Left lobe of liver (tissue), 2 donors: Measurements from ENCODE around the gene PIGC. TPM values are rescaled to one million over a fixed set of nuclear protein-coding genes. Genes with fewer than 3 reads are reported as not detected.

Experiments
- ATAC-seq: fragments of 200-7000 bp; cut with Tn5 transposase; one replicate; pipeline ENCODE4 v1.9.1; 2020; ENCODE audit warnings: mild to moderate bottlenecking, moderate library complexity
- DNase-seq: peaks from one replicate; pipeline ENCODE4 v3.0.0-alpha.2; 2020; ENCODE audit warnings: low spot score
- total RNA-seq: library from RNA; stranded (reverse); gene quantifications from one replicate; pipeline ENCODE4 v1.2.1, GENCODE V29; 2021
- donor health status: DM: no; HTN: no; CAD: no; lungs with moderate emphysema.
- donor health status: DM: no; HTN: yes; CAD: no.

The PIGC gene
- total RNA-seq: 7.6 TPM

GRCh38 chr1:172443666-172444453, at the start of gene PIGC:
Gene PIGC (minus strand): TSS chr1:172444069. CDS start chr1:172442622, 1,447 bp downstream.
- DNase-seq: peak; percentile 89
- peak; percentile 100 for ATAC-seq

- DNase-seq (no peak), ATAC-seq (no peak)
Observed at GRCh38 chr1:172492421-172492820, 48.6 kb upstream of the PIGC start.

- ATAC-seq: no peak
Observed at GRCh38 chr1:172489847-172490246, 46.0 kb upstream of the PIGC start.

GRCh38 chr1:172488393-172488792, 44.5 kb upstream of the PIGC start:
- DNase-seq: no peak
- no peak for ATAC-seq

More at GRCh38 chr1:172489847-172490246, 46.0 kb upstream of the PIGC start:
- DNase-seq: no peak

- ATAC-seq (no peak), DNase-seq (no peak)
Observed at GRCh38 chr1:172487550-172487949, 43.7 kb upstream of the PIGC start.

- DNase-seq: no peak
- ATAC-seq: no peak
Observed at GRCh38 chr1:172486805-172487454, 43.1 kb upstream of the PIGC start.

GRCh38 chr1:172485626-172486025, 41.8 kb upstream of the PIGC start:
- no peak for DNase-seq
- ATAC-seq: no peak

GRCh38 chr1:172484252-172484651, 40.4 kb upstream of the PIGC start:
- DNase-seq (no peak), ATAC-seq (no peak)

GRCh38 chr1:172483448-172483847, 39.6 kb upstream of the PIGC start:
- DNase-seq (no peak), ATAC-seq (no peak)

GRCh38 chr1:172482044-172482443, 38.2 kb upstream of the PIGC start:
- ATAC-seq (no peak), DNase-seq (no peak)

- ATAC-seq: no peak
Observed at GRCh38 chr1:172480431-172480830, 36.6 kb upstream of the PIGC start.

GRCh38 chr1:172478485-172478884, 34.6 kb upstream of the PIGC start:
- ATAC-seq (no peak), DNase-seq (no peak)

More at GRCh38 chr1:172480431-172480830, 36.6 kb upstream of the PIGC start:
- no peak for DNase-seq

- ATAC-seq (no peak), DNase-seq (no peak)
Observed at GRCh38 chr1:172477741-172478140, 33.9 kb upstream of the PIGC start.

GRCh38 chr1:172477216-172477615, 33.3 kb upstream of the PIGC start:
- no peak for ATAC-seq
- DNase-seq: no peak

- DNase-seq: no peak
- ATAC-seq: no peak
Observed at GRCh38 chr1:172476218-172476811, 32.4 kb upstream of the PIGC start.

- ATAC-seq: no peak
Observed at GRCh38 chr1:172473842-172474241, 30.0 kb upstream of the PIGC start.

GRCh38 chr1:172473302-172473701, 29.4 kb upstream of the PIGC start:
- ATAC-seq: no peak
- DNase-seq: no peak

More at GRCh38 chr1:172473842-172474241, 30.0 kb upstream of the PIGC start:
- DNase-seq: no peak

- no peak for DNase-seq
- no peak for ATAC-seq
Observed at GRCh38 chr1:172472495-172472894, 28.6 kb upstream of the PIGC start.

- no peak for DNase-seq
- no peak for ATAC-seq
Observed at GRCh38 chr1:172471666-172472065, 27.8 kb upstream of the PIGC start.

GRCh38 chr1:172470149-172470548, 26.3 kb upstream of the PIGC start:
- ATAC-seq (peak; percentile 89), DNase-seq (no peak)

GRCh38 chr1:172469717-172470116, 25.8 kb upstream of the PIGC start:
- DNase-seq: no peak
- ATAC-seq: peak; percentile 21

GRCh38 chr1:172468296-172468695, 24.4 kb upstream of the PIGC start:
- no peak for ATAC-seq
- DNase-seq: no peak
